NCI-H187 (cell line): ENCODE data around the gene SP110.
"Not testable (repeated sequence)": the region's sequence is repeated elsewhere in the genome, so short reads cannot be mapped to it uniquely, and the experiment has no call there.

ENCODE experiments used
- DNase-seq, 2 experiments: peaks; one replicate each; lab custom pipeline; 2025; lab: John Stamatoyannopoulos, UW

Gene SP110

DNA sequence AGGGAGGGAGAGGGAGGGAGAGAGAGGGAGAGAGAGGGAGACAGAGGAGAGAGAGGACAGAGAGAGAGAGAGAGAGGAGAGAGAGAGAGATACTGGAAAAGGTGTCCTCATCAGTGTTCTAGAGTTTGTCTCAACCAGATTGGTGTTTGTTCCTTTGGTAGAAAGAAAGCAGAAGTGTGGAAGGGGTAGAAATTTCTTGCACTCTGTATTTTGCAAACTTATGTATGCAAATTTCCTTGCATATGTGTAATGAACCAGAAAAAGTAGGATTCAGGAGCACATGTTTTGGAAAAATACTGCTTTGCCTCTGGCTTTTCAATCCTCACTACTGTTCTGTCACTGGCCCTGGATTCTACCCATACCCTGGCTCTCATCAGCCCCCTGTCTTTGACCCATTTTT, 4.7 kb upstream of the SP110 start:
- DNase-seq = no peak

DNA sequence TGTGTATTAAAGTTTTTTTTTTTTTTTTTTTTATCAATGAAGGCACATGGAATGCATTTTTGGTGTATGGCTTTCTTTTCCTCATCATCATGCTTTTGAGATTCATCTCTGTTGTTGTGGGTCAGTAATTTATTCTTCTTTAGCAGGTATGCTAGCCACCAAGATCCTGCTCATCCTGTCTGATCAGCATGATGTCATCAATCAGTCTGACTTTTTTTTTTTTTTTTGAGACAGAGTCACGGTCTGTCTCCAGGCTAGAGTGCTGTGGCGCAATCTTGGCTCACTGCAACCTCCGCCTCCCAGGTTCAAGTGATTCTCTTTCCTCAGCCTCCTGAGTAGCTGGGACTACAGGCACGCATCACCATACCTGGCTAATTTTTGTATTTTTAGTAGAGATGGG, 3.0 kb upstream of the SP110 start:
- DNase-seq = not testable (repeated sequence)

DNA sequence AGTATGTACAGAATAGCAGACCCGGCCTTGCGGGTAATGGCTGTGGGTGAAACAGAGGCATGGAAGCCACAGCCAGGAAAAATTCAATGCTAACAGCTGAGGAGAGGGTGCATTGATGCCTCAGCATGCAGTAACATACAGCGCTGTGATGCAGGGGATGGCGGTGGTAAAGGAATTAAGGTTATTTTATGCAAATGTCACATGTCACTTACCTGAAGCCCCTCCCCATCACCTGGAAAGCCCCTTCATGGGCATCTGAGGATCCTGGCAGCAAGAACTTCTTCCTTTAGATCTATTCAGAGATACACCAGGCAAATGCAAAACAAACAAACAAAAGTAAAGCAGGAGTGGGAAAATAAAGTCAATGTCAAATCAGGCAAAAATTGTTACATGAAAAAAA, 1.7 kb upstream of the SP110 start:
- DNase-seq = no peak

DNA sequence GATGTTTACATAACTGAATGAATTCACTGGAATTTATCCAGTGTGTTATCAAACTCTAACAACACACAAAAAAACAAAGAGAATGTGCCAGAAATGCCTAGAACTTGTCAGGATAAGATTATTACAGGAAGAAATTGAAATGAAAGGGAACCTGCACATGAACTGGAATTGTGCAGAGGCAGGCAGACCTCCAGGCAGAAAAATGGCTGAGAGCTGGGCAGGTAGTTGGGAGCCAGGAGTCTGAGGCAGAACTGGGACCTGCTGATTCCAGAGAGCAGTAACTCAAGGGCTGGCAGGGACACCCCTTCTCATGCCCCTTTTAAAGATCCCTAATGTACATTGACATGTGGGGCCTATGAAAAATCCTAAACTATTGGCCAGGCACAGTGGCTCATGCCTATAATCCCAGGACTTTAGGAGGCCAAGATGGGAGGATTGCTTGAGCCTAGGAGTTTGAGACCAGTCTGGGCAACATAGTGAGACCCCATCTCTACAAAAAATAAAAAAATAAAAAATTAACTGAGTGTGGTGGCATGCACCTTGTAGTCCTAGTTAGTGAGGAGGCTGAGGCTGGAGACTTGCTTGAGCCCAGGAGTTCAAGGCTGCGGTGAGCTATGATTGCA, 674 bp upstream of the SP110 start:
- DNase-seq = no peak

DNA sequence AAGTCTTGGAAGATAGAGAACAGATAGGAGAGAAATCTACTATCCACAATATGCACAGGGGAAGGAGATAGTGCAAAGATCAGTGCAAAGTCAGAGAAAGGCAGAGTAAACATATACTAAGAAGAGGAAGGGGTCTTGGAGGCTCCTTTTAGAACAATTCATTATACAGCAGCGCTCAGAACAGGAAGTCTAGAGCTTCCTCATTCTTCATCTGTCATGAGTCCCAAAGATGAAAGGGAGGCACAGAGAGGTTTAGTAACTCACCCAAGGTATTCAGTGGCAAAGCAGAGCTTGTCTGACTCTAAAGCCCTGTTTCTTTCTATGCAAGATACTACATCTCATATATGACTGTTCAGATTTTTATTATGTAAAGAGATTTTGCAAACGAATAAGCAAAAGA, 1.4 kb downstream of the SP110 start:
- no peak for DNase-seq

DNA sequence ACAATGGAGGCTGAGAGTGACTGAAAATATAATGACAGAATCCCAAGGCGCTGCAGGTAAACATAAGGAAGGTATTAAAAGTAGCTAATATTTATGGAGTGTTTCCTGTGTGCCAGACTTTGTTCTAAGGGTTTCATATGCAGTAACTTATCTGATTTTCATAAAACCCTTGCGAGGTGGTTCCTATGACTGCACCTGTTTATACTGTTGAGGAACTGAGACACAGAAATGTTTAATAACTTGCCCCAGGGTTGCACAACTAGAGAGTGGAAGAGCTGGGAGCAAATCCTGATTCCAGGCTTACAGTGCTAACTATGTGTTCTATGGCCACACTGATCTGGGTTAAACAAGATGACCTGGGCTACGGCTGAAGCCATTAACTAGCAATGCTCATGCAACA, 2.4 kb downstream of the SP110 start:
- DNase-seq = no peak

DNA sequence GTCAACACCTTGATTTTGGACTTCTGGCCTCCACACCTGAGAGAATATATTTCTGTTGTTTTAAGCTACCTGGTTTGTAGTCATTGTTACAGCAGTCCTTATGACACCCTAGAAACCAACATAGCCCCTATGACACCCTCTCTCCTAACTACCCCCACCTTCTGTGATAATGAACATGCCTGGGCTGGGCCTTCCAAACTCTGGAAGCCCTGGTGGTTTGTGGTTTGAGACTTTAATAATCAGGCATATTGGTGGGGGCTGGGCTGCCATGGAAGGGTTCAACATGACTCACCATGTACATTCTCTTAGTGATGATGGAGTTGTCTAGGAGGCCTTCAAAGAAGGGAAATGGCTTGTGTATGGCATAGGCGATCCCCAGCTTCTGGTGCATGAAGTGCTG, 3.3 kb downstream of the SP110 start:
- DNase-seq = no peak

DNA sequence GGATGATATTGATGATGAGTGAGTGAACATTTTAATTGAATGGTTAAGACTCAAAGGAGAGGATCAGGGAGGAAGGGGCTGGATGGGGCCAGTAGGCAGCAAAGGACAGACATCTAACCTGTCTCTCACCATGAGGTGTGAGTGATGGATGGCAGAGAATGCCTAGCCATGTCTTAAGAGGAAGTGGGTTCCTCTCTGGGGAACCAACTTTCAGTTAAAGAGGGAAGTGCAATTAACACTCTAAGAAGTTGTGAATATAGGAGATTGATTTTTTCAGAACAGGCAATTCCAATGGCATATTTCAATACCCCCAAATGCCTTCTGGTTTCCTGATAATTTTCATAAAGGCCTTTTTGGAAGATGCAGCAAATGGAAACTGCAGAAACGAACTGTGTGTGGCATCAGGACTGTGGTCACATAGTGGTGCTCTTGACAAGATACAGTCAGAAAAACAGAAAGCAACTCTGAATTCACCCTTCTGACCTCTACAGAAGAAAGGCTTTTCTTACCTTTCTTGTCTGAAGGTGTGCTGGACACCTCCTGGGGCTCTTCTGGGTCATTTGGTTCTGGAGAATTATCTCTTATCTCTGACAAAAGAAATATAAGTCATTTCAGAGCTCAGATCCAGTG, 10.2 kb downstream of the SP110 start:
- no peak for DNase-seq

DNA sequence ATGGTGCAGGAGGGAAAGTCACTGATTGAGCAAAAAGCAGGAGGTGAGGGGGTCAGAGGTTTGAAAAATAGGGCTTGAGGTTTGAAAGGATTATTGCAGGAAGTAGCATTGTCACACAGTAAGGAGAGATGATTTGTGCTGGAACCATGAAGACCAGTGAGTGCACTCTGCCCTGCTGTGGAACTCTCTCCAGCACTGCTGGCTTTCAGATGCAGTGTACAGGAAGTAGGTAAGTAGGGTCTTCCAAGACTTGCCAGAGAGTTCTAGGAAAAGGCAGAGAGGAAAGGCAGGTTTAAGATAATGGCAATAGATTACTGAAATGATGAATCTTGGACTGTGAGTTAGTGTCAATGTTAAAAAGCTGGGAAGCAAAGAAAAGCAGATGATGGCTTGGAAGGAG, 11.2 kb downstream of the SP110 start:
- no peak for DNase-seq

DNA sequence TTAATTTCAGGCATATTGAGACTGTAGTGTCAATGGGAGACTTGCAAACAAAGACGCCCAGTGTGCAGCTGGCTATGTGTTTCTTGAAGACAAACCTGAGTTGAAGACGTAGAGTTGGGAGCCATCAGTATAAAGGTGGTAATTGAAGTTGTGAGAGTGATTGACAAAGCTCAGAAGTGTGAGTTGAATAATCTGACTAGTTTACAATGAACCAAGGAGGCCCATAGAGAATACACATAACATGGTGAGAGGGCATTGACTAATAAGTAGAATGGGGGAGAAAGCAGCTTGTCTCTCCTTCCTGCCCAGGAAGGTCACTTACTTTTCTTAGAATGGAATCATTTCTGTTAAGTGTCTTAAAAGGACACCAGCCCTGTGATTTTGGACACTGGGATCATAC, 14.1 kb downstream of the SP110 start:
- DNase-seq = no peak

DNA sequence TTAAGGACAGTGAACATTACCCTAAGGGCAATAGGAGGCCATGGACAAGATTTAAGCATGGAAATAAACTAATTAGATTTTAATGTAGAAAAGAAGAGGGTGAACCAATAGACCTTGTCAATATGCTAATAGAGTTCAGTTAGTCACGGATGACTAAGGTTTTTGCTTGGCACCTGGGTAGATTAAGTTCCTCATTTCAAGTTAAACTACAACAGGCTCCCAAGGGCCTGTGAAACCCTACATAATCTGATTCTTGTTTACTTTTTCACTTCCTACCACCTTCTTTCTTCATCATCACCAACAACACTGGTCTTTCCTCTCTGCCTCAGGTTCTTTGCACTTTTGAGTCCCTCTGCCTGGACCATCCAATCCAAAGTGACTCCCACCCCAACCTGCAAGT, 14.8 kb downstream of the SP110 start:
- DNase-seq = no peak

DNA sequence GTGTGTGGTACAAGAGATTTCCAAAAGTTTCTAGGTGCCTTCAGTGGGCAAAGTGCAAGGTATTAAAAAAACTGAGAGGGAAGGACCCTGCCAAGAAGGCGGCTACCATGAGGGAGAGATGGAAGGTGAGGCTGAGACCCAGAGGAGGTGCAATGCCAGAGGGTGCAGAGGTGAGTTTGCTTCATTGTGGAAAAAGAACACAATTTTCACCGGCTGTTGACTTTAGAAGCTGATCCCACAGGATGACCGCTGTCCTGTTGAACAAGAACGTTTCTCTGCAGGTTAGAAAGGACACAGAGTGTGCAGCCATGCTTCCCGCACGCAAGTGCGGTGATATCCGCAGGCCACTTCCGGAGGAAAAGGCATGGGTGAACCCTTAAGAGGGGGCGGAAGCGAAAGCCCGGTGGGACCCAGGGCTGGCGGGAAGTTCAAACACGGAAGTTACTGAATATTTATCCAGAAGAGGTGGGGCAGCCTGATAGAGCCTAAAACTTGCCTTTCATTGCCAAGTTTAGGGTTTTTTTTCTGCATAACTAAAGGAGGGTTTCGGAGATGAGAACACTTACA, 16.6 kb downstream of the SP110 start:
- DNase-seq = no peak

DNA sequence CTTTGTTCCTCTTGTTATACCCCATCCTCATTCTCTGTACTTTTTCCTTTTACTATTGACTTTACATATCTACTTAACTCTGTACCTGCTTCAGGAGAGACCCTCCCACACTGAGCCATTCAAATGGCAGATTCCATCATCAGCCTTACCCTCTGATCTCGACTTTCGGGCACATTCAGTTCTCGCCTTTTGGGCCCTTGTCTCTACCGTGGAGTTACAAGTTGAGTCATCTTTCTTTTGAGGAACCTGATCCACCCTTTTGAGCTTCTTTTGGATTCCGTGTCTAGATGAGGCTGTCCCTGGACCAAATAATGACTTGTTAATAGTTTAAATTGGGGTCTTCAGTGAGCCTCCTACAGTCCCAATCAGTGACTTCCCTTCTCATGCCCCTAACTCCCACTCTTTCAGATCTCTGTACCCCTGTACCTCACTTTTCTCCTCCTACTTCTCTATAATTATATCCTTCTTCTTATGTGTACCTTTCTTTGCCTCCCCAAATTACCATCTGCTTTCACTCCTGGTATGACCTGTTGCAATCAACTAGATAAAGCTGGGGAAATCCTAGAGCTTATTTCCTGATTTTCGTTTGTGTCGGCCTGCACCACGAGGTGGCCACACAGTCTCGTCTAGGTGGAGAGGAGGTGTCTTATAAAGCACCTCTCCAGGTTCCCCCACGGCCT, 17.2 kb downstream of the SP110 start:
- no peak for DNase-seq

DNA sequence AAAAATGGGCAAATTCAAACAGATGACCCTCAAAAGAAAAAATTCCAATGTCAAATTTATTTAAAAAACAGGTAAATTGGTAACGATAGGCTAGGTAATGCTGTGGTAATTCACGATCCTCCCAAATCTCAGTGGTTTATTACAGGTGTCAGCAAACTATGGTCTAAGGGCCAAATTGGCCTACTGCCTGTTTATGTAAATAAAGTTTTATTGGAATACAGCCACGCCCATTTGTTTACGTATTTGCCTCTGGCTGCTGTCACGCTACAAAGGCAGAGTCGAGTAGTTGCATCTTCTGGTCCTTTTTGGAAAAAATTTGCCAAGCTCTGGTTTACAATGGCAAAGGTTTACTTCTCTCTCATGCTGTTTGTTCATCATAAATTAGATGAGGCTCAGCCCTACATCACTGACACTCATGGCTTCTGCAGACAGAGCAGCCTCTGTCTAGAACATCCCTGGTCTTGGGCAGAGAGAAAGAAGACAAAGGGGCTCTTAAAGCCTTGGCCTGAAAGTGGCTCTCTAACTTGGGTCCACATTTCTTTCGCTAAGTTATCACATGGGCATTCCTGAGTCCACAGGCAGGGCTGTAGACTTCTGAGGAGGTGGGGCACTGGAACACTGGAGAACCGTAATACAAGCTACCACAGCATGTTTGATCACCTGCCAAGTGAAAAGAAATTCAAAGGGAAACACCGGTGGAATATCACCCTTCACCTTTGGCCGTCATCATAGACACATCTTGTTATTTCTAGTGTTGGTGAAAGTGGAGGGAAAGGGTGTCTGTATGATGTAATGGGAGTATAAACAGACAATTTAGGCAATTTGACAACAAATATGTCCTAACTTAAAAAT, 34.8 kb downstream of the SP110 start:
- DNase-seq = no peak

DNA sequence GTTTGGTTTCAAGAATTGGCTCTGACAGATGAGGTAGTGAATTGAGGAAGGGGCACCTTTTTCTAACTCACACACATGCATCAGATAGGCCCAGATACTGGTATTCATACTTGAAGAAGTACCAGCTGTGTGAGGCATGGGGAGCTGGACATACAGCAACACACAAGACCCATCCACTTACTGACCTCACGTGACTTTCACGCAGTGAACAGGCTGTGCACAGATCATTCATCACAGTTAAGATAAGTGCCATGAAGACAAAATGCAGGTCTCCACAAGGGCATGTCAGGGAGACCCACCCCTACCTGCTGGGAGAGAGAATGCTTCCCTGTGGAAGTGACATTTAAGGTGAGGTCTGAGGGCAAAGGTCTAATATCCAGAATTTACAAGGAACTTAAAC, 38.6 kb downstream of the SP110 start:
- no peak for DNase-seq

DNA sequence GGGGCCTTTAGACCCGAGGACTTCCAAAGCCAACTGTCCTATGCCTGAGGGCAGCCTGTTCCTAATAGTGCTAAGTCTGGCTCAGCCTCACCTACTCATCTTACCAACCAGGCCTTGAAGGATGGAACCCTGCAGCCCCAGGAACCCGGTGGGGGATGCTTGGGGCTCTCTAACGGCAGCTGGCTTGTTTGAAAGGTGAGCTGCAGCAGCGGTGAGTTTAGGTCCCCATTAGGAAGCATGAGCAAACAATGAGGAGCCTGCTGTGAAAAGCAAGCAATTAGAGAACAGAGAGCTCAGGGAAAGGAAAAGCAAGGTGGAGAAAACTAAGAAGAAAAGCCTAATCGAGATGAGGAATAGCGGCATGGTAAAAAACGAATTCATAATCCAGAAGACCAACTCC, 39.9 kb downstream of the SP110 start:
- no peak for DNase-seq

DNA sequence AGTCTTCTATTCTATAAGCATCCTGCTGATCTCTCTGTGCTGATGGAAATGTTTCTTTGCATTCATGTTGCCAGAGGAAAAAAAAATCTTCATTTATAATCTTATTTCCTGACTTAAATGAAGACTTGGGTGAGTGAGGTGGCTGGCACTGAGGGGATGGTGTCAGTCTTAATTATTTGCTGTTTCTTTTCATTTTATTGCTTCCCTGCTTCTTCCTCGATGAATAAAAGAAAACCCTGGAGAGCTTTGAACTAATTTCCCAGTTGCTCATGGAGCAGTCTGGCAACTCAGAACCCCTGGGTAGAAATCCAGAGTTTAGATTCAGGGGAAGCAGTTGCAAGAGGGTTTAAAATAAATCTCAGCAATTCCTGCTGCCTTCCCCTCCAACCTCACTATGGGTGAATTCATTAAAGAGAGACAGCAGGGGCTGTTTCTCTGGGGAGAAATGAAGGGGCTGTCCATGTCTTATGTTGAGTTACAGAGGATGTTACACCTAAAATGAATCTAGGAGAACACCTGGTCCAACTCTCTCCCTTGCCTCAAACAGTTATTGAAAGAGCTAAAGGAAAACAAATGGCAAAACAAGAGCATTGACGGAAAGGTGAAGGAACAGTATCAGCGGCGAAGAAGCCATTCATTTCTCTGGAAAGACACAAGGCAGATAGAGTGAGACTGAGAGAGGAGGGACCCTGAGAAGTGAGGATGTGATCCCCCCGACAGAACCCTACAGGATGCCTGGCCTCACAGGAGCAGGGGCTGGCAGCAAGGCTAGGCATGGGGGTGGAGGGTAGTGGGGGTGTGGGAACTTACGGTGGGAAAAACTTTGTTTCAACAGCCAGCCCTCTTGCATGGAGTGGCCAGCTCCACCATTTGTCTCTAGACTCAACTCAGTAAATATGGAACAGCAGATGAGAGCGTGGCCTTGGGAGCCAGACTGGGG, 41.0 kb downstream of the SP110 start:
- no peak for DNase-seq

DNA sequence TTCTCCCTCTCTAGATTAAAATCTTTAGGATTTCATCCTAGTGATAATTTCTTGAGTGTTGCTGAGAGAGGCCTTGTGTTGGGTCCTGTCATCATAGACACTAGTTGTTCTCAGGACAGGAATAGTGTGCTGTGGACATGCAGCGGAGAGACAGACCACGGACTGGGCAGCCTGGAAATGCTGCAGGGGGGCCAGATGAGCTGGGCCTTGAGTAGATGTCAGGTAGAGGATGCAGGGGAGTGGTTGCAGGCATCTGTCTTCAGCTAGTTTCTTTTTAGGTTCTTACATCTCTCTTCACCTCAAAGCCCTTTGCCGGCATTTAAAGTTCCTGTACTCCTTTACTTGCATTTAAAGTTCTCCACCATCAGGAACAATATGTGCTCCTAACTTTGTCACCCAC, 42.8 kb downstream of the SP110 start:
- no peak for DNase-seq

DNA sequence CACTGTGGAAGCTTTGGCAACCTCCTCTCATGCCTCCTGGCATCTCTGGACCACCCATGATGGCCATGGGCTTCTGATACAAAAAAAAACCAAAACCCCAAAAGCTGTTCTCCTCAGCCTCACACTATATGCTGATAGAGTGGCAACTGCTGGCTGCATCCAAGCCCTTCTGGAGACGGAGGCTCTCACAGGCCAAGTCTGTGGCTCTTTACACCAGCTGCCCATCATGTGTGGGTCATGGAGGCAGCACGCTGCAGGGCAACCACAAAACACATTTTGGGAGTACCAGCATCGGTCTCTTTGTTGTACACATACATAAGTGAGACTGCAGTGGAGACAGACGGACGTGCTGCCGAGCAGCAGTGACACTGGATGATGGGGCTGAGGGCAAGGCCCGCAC, 45.3 kb downstream of the SP110 start:
- DNase-seq = no peak

DNA sequence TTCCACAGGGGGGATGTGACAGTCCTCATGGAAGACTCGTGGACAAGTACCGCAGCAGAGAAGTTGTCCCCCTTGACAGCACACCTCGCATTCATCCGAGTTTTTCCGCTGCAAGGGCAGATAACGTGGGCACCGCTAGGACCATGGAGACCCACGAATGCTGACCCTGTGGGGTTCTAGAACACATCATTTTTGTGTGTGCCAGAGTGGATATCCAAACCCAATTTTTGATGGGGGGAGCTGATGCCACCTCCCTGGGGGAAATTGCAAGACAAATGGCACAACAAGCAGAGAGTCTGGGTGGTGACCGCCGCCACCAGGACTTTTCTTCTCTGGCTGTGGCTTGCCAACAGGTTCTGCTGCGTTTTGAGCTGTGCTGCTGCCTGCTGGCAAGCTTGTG, 46.9 kb downstream of the SP110 start:
- DNase-seq = no peak

DNA sequence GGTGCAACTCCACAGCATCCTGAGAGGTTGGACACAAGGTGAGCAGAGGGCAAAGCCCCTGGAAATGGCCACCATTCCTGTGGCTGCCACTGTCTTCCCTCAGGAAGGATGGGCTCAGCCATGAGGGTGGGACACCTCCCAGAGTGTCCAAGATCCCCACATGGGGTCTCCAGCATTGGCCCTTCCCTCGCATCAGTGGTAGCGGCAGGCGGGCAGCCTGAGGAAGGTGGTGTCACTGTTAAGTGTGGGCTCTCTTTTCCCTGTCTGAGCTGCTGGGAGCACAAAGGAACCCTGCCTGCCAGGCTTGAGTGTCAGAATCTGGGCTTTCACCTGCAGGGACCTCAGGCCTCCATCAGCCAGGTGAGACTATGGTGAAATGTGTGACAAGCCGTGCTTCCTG, 47.6 kb downstream of the SP110 start:
- DNase-seq = no peak
